GM20000 (cell line): ENCODE data around the gene HPD.

Experiments used
- DNase-seq: peaks from one replicate; pipeline ENCODE4 v3.0.0; 2012; ENCODE audit warnings: low spot score
- CTCF ChIP-seq: IDR thresholded peaks from 2 replicates; pipeline ENCODE4 v1.5.1; 2012; ENCODE audit warnings: mild to moderate bottlenecking, control low read depth; ENCODE audit errors: extremely low read depth, missing control alignments

Gene HPD

GRCh38 chr12:121829250-121829918, 29.3 kb downstream of the HPD start:
- TF ChIP-seq CTCF, result no peak
- DNase-seq, result no peak

GRCh38 chr12:121828826-121829225, 29.8 kb downstream of the HPD start:
- TF ChIP-seq CTCF, result no peak

GRCh38 chr12:121828306-121828705, 30.4 kb downstream of the HPD start:
- DNase-seq, result no peak
- TF ChIP-seq CTCF, result no peak

More at GRCh38 chr12:121828826-121829225, 29.8 kb downstream of the HPD start:
- no peak for DNase-seq

- no peak for DNase-seq
- TF ChIP-seq CTCF, result no peak
Measured at GRCh38 chr12:121827351-121828099, 31.1 kb downstream of the HPD start.

GRCh38 chr12:121826318-121827150, 32.1 kb downstream of the HPD start:
- no peak for TF ChIP-seq CTCF
- no peak for DNase-seq

GRCh38 chr12:121825041-121825523, 33.6 kb downstream of the HPD start:
- no peak for TF ChIP-seq CTCF
- no peak for DNase-seq
